ENCODE data around the gene ZNF213. TPM values are rescaled to one million over a fixed set of nuclear protein-coding genes. Genes with fewer than 3 reads are reported as not detected.
A peak's percentile ranks its signal among the peaks of the same experiment; 100 is the strongest.

Gene ZNF213
- total RNA-seq, 1 donor from 2014 or later, result 25.3 TPM

GRCh38 chr16:3088925-3089716, 45.7 kb upstream of the ZNF213 start:
- no peak for DNase-seq (ENCODE audit: low spot score in 2 of 2)
- intact Hi-C loops (cut with DNase I), result no loop called here
- Histone ChIP-seq H3K27me3 (no peaks in the 10 kb centered on the region), H3K4me1 (no peaks in the 10 kb centered on the region), H3K27ac (no peak overlapping the region), H3K4me3 (no peak overlapping the region), H3K36me3 (no peaks in the 10 kb centered on the region), H3K9me3 (no peaks in the 10 kb centered on the region)
- TF ChIP-seq, protein P1, sequence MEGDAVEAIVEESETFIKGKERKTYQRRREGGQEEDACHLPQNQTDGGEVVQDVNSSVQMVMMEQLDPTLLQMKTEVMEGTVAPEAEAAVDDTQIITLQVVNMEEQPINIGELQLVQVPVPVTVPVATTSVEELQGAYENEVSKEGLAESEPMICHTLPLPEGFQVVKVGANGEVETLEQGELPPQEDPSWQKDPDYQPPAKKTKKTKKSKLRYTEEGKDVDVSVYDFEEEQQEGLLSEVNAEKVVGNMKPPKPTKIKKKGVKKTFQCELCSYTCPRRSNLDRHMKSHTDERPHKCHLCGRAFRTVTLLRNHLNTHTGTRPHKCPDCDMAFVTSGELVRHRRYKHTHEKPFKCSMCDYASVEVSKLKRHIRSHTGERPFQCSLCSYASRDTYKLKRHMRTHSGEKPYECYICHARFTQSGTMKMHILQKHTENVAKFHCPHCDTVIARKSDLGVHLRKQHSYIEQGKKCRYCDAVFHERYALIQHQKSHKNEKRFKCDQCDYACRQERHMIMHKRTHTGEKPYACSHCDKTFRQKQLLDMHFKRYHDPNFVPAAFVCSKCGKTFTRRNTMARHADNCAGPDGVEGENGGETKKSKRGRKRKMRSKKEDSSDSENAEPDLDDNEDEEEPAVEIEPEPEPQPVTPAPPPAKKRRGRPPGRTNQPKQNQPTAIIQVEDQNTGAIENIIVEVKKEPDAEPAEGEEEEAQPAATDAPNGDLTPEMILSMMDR (IDR thresholded peaks at IDR 0.05), result no peak

DNA sequence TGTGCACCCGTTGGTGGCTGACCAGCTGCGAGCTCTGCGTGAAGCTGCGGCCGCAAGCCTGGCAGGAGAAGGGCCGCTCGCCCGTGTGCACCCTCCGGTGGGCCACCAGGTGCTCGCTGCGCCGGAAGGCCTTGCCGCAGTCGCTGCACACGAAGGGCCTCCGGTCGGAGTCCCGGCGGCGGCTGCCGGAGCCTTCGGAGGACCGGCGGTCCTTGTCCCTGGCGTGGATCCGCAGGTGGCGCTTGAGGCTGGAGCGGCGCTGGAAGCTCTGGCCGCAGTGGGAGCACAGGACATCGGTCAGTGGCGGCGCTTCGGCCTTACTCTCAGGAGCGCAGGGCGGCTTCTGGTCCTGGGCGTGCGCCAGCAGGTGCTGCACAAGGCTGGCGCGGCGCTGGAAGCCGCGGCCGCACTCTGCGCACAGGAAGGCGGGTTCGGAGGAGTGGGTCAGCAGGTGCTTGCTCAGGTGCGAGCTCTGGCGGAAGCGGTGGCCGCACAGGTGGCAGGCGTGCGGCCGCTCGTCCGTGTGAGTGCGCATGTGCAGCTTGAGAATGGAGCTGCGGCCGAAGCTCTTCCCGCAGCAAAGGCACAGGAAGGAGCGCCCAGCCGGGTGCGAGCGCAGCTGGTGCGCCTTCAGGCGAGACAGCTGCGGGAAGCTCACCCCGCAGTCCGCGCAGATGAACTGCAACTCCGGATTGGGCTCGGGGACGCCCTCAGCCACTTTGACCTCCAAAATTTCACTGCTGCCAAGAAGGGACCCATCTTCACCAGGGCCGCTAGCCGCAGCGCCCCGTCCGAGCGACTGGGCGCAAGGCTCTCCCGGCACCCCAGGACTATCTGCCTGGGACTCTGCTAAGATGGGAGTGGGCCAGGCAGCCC, 44.9 kb upstream of the ZNF213 start:
- Histone ChIP-seq H3K27ac (no peak overlapping the region), H3K4me1 (no peaks in the 10 kb centered on the region), H3K4me3 (no peak overlapping the region), H3K9me3 (no peaks in the 10 kb centered on the region), H3K27me3 (no peaks in the 10 kb centered on the region), H3K36me3 (no peaks in the 10 kb centered on the region)
- no peak for DNase-seq (ENCODE audit: low spot score in 2 of 2)
- intact Hi-C loops (cut with DNase I), result no loop called here
- TF ChIP-seq, protein P1 (IDR thresholded peaks at IDR 0.05), result no peak

- H3K36me3 ChIP-seq, result no peaks in the 10 kb centered on the region
- TF ChIP-seq, protein P1 (IDR thresholded peaks at IDR 0.05), result no peak
- H3K27me3 ChIP-seq, result no peaks in the 10 kb centered on the region
- DNase-seq (ENCODE audit: low spot score in 2 of 2), result no peak
- intact Hi-C loops (cut with DNase I), result no loop called here
- no peaks in the 10 kb centered on the region for H3K9me3 ChIP-seq
- H3K27ac ChIP-seq, result no peak overlapping the region
- no peak overlapping the region for H3K4me3 ChIP-seq
- no peaks in the 10 kb centered on the region for H3K4me1 ChIP-seq
These were observed 43.3 kb upstream of the ZNF213 start for GRCh38 chr16:3091551-3091950.

DNA sequence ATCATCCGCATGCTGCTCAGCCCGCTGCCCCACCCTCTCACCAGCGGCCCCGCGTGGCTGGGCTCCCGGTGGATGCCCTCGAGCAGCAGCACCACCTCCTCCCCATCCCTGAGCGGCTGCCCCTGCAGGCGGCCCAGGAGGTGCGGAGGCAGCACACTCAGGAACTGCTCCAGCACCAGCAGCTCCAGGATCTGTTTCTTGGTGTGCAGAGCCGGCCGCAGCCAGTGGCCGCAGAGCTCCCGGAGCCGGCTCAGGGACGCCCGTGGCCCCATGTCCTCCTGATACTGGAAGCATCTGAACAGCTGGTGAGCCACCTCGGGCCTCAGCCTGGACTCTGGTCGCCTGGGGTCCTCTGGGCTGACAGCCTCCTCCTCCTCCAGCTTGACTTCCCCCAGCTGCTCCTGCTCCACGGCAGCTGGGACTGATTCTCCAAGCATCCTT, 42.3 kb upstream of the ZNF213 start:
- TF ChIP-seq, protein P1 (IDR thresholded peaks at IDR 0.05), result no peak
- H3K4me1 ChIP-seq, result no peaks in the 10 kb centered on the region
- H3K9me3 ChIP-seq, result no peaks in the 10 kb centered on the region
- H3K27ac ChIP-seq, result no peak overlapping the region
- intact Hi-C loops (cut with DNase I), result no loop called here
- DNase-seq (ENCODE audit: low spot score in 2 of 2), result no peak
- H3K36me3 ChIP-seq, result no peaks in the 10 kb centered on the region
- H3K4me3 ChIP-seq, result no peak overlapping the region
- no peaks in the 10 kb centered on the region for H3K27me3 ChIP-seq

- H3K36me3 ChIP-seq, result no peaks in the 10 kb centered on the region
- no peak for DNase-seq (ENCODE audit: low spot score in 2 of 2)
- intact Hi-C loops (cut with DNase I), result loop anchor here (5.0 kb wide), 1 partner anchor 32 kb away; no protein-coding TSS in a partner anchor
- H3K9me3 ChIP-seq, result no peaks in the 10 kb centered on the region
- TF ChIP-seq, protein P1 (IDR thresholded peaks at IDR 0.05), result peak; percentile 12 to 26 (median 17)
- no peaks in the 10 kb centered on the region for H3K27me3 ChIP-seq
- H3K27ac ChIP-seq, result no peak overlapping the region
- no peak overlapping the region for H3K4me3 ChIP-seq
- no peaks in the 10 kb centered on the region for H3K4me1 ChIP-seq
These were observed 40.4 kb upstream of the ZNF213 start for GRCh38 chr16:3094289-3095027.

Data from ascending aorta (tissue), 2 donors.